Type B pancreatic cell (in vitro differentiated cells): Measurements from ENCODE around the gene STOM. TPM values are rescaled to one million over a fixed set of nuclear protein-coding genes. Genes with fewer than 3 reads are reported as not detected.

Experiments used
- DNase-seq: peaks from one replicate; pipeline ENCODE4 v3.0.0; 2021; ENCODE audit warnings: mixed read lengths; ENCODE audit not compliant: unreplicated experiment; ENCODE audit errors: extremely low spot score
- H3K27ac Mint-ChIP-seq: 2 replicates; pipeline ENCODE4 v1.8.0; 2021; ENCODE audit warnings: mild to moderate bottlenecking, mixed read lengths
- H3K27me3 Mint-ChIP-seq: 2 replicates; pipeline ENCODE4 v1.8.0; 2021; ENCODE audit warnings: mixed read lengths
- H3K36me3 Mint-ChIP-seq: 2 replicates; pipeline ENCODE4 v1.8.0; 2021; ENCODE audit warnings: mixed read lengths
- H3K4me1 Mint-ChIP-seq: one replicate; pipeline ENCODE4 v1.8.0; 2021; ENCODE audit warnings: mixed read lengths; ENCODE audit not compliant: unreplicated experiment
- H3K4me3 Mint-ChIP-seq: 2 replicates; pipeline ENCODE4 v1.8.0; 2021; ENCODE audit warnings: mild to moderate bottlenecking, mixed read lengths
- H3K9me3 Mint-ChIP-seq: 2 replicates; pipeline ENCODE4 v1.8.0; 2021; ENCODE audit warnings: mixed read lengths
- total RNA-seq: library from RNA; stranded (reverse); gene quantifications from 2 replicates; pipeline ENCODE4 v1.2.1, GENCODE V29; 2021; ENCODE audit warnings: low replicate concordance
- TF ChIP-seq, protein P1 (sequence below): fragments of 200-600 bp; sonication (generic); conservative IDR thresholded peaks from 2 replicates; pipeline ENCODE4 v1.5.0; 2021; ENCODE audit warnings: antibody characterized with exemption, mild to moderate bottlenecking

STOM gene
- total RNA-seq, 1 donor from 2014 or later, result 30.7 TPM

DNA sequence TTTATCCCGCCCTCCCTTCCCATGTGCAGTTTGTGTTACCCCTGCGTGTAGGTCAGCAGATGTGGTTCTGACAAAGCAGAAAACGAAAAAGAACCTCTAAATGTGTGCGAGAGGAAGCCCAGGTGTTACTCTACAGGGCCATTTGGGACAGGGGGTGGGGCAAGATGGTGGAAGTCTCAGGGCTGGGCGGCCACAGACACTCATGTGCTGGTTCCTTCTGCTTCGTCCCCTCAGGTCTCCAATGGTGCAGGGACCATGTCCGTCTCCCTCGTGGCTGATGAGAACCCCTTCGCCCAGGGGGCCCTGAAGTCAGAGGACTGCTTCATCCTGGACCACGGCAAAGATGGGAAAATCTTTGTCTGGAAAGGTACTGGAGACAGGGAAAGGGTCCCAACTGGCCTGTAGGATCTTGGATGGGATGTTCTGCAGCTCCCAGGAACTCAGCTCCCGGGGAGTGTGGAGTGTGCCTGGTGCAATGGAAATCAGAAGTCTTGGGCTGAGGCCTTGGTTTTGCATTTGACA, 53.1 kb downstream of the STOM start:
- no peaks in the 10 kb centered on the region for H3K27me3 Mint-ChIP-seq
- H3K4me1 Mint-ChIP-seq, result no peaks in the 10 kb centered on the region
- TF ChIP-seq, protein P1, sequence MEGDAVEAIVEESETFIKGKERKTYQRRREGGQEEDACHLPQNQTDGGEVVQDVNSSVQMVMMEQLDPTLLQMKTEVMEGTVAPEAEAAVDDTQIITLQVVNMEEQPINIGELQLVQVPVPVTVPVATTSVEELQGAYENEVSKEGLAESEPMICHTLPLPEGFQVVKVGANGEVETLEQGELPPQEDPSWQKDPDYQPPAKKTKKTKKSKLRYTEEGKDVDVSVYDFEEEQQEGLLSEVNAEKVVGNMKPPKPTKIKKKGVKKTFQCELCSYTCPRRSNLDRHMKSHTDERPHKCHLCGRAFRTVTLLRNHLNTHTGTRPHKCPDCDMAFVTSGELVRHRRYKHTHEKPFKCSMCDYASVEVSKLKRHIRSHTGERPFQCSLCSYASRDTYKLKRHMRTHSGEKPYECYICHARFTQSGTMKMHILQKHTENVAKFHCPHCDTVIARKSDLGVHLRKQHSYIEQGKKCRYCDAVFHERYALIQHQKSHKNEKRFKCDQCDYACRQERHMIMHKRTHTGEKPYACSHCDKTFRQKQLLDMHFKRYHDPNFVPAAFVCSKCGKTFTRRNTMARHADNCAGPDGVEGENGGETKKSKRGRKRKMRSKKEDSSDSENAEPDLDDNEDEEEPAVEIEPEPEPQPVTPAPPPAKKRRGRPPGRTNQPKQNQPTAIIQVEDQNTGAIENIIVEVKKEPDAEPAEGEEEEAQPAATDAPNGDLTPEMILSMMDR, result no peak
- H3K27ac Mint-ChIP-seq, result no peak overlapping the region
- peaks cover 11% of the 10 kb centered on the region for H3K36me3 Mint-ChIP-seq
- no peak overlapping the region for H3K4me3 Mint-ChIP-seq
- no peaks in the 10 kb centered on the region for H3K9me3 Mint-ChIP-seq
- no peak for DNase-seq

GRCh38 chr9:121316378-121316777, 53.7 kb downstream of the STOM start:
- Mint-ChIP-seq H3K27ac (no peak overlapping the region), H3K9me3 (no peaks in the 10 kb centered on the region), H3K27me3 (no peaks in the 10 kb centered on the region), H3K4me1 (no peaks in the 10 kb centered on the region), H3K36me3 (peaks cover 10% of the 10 kb centered on the region), H3K4me3 (no peak overlapping the region)
- TF ChIP-seq, protein P1, result no peak
- DNase-seq, result no peak

- TF ChIP-seq, protein P1, result no peak
- H3K36me3 Mint-ChIP-seq, result peaks cover 15% of the 10 kb centered on the region
These were observed 56.4 kb downstream of the STOM start for GRCh38 chr9:121313458-121314152.

GRCh38 chr9:121312169-121312568, 57.9 kb downstream of the STOM start:
- Mint-ChIP-seq H3K27me3 (no peaks in the 10 kb centered on the region), H3K27ac (no peak overlapping the region), H3K9me3 (no peaks in the 10 kb centered on the region), H3K4me3 (no peak overlapping the region), H3K4me1 (no peaks in the 10 kb centered on the region), H3K36me3 (peaks cover 10% of the 10 kb centered on the region)
- DNase-seq, result no peak
- TF ChIP-seq, protein P1, result no peak

More at GRCh38 chr9:121313458-121314152, 56.4 kb downstream of the STOM start:
- Mint-ChIP-seq H3K9me3 (no peaks in the 10 kb centered on the region), H3K27ac (no peak overlapping the region), H3K4me1 (no peaks in the 10 kb centered on the region), H3K27me3 (no peaks in the 10 kb centered on the region), H3K4me3 (no peak overlapping the region)
- DNase-seq, result no peak

GRCh38 chr9:121310571-121310970, 59.5 kb downstream of the STOM start:
- Mint-ChIP-seq H3K36me3 (peaks cover 7% of the 10 kb centered on the region), H3K27me3 (no peaks in the 10 kb centered on the region), H3K9me3 (no peaks in the 10 kb centered on the region), H3K4me1 (no peaks in the 10 kb centered on the region), H3K27ac (no peak overlapping the region), H3K4me3 (no peak overlapping the region)
- TF ChIP-seq, protein P1, result no peak
- DNase-seq, result no peak
